SH-SY5Y (cell line): Measurements from ENCODE around the gene CPNE5.

Experiments used
- GATA2 ChIP-seq: IDR thresholded peaks from 2 replicates; pipeline ENCODE4 v1.6.1; 2011; ENCODE audit warnings: mild to moderate bottlenecking, low read depth, low read length
- GATA3 ChIP-seq: IDR thresholded peaks from 2 replicates; pipeline ENCODE4 v1.6.1; 2011; ENCODE audit warnings: low read depth, mild to moderate bottlenecking, low read length, moderate library complexity

The CPNE5 gene

GRCh38 chr6:36821581-36822335 lies 17.5 kb downstream of the CPNE5 start:
- no peak for TF ChIP-seq GATA3
- no peak for TF ChIP-seq GATA2

- TF ChIP-seq GATA2 (no peak), GATA3 (no peak)
Observed at GRCh38 chr6:36820700-36821580, 18.3 kb downstream of the CPNE5 start.

DNA sequence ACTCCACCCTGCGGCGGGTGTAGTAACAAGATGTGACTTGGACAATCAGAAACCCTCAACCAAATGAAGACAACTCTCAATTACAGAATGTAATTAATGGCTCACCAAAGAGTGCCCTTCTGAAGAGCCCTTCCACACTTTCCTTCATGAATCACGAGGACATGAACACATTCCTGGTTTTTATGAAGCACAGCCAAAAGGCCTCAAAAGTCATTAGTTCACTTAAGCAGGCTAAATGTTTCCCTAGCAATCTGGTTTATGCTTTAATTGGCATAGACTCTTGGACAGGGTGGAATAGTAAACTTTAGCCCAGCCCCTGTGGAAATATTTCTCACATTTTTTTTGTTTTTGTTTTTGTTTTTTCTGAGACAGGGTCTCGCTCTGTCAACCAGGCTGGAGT lies 20.5 kb downstream of the CPNE5 start:
- TF ChIP-seq GATA2 = no peak
- TF ChIP-seq GATA3 = no peak

DNA sequence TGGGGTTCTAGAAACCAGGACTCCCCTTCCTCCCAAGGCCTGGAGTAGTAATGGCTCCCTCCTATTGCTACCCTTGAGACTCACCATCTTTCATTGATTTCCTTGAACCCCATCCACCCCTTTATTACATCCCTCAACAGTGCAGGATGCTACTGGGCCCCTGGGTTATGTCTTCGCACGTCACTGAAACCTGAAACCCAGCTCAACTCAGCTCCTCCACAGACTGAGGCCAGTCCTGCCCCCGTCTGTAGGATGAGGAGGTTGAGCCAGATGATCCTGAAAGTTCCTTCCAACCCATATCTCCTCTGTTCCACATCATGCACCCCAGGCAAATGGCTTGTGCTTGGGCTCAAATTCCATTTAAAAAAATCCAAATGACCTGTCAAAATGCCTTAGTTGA lies 21.4 kb downstream of the CPNE5 start:
- TF ChIP-seq GATA2 (no peak), GATA3 (no peak)

DNA sequence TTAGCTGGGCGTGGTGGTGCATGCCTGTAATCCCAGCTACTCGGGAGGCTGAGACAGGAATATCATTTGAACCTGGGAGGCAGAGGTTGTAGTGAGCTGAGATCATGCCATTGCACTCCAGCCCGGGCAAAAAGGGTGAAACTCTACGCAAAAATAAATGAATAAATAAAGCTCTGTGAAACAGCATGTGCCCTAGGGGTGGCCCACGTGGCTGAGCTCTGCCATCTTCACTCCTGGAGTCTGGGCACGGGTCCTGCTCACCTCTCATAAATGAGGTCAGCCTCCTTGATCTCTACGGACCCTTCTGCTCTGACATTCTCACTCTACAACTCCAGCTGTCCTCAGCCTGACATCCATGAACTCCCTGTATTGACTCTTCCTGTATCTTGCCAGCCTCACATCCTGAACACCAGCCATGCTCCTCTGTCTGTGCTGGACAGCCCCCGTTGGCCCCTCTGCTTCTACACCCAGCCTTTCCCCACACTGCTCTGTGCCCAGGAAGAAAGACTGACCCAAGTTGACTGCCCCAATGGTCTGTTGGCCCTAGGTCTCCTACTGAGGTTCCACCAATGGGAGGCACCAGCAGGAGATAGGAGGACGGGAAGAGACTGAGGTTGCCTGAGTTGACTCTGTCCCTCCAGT lies 21.9 kb downstream of the CPNE5 start:
- TF ChIP-seq GATA2 (no peak), GATA3 (no peak)

- TF ChIP-seq GATA3 = no peak
- no peak for TF ChIP-seq GATA2
Observed at GRCh38 chr6:36815962-36816735, 23.1 kb downstream of the CPNE5 start.

GRCh38 chr6:36814249-36814648 lies 25.0 kb downstream of the CPNE5 start:
- no peak for TF ChIP-seq GATA3
- no peak for TF ChIP-seq GATA2

GRCh38 chr6:36813526-36813925 lies 25.7 kb downstream of the CPNE5 start:
- TF ChIP-seq GATA2 (no peak), GATA3 (no peak)

GRCh38 chr6:36809941-36810803 lies 29.1 kb downstream of the CPNE5 start:
- TF ChIP-seq GATA3 (no peak), GATA2 (no peak)

DNA sequence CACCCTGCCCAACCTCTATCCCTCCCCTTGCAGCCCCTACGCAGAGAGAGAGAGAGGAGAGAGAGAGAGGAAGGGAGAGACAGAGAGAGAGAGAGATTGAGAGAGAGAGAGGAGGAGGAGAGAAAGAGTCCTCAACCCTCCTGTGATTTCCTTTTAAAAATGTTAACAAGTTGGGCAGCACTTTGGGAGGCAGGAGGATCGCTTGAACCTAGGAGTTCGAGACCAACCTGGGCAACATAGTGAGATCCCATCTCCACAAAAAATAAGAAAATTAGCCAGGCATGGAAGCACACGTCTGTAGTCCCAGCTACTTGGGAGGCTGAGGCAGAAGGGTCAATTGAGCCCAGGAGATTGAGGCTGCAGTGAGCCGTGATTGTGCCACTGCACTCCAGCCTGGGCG lies 30.1 kb downstream of the CPNE5 start:
- no peak for TF ChIP-seq GATA3
- no peak for TF ChIP-seq GATA2

GRCh38 chr6:36808634-36809033 lies 30.6 kb downstream of the CPNE5 start:
- no peak for TF ChIP-seq GATA3
- TF ChIP-seq GATA2 = no peak

GRCh38 chr6:36807750-36808149 lies 31.5 kb downstream of the CPNE5 start:
- no peak for TF ChIP-seq GATA2
- TF ChIP-seq GATA3 = no peak

GRCh38 chr6:36807143-36807542 lies 32.1 kb downstream of the CPNE5 start:
- TF ChIP-seq GATA2 (no peak), GATA3 (no peak)
